Measurements from ENCODE around the gene ZNF311. TPM values are rescaled to one million over a fixed set of nuclear protein-coding genes. Genes with fewer than 3 reads are reported as not detected.

Gene ZNF311
- total and polyA plus RNA-seq, 2 of the 13 experiments (the other 11 are each of a cell fraction or from before 2014, with no cell fraction given): not detected

GRCh38 chr6:28980137-28980851, 24.8 kb downstream of the ZNF311 start (continued):
- TF ChIP-seq ZNF251 (CRISPR knock-in tag; IDR thresholded peaks at IDR 0.05): no peak
- TF ChIP-seq PRPF4 (IDR thresholded peaks at IDR 0.05; ENCODE audit: low read depth, low read length, poor library complexity, severe bottlenecking): peak; percentile 40
- TF ChIP-seq ZNF678 (CRISPR knock-in tag; IDR thresholded peaks at IDR 0.05): no peak
- TF ChIP-seq, protein P1, sequence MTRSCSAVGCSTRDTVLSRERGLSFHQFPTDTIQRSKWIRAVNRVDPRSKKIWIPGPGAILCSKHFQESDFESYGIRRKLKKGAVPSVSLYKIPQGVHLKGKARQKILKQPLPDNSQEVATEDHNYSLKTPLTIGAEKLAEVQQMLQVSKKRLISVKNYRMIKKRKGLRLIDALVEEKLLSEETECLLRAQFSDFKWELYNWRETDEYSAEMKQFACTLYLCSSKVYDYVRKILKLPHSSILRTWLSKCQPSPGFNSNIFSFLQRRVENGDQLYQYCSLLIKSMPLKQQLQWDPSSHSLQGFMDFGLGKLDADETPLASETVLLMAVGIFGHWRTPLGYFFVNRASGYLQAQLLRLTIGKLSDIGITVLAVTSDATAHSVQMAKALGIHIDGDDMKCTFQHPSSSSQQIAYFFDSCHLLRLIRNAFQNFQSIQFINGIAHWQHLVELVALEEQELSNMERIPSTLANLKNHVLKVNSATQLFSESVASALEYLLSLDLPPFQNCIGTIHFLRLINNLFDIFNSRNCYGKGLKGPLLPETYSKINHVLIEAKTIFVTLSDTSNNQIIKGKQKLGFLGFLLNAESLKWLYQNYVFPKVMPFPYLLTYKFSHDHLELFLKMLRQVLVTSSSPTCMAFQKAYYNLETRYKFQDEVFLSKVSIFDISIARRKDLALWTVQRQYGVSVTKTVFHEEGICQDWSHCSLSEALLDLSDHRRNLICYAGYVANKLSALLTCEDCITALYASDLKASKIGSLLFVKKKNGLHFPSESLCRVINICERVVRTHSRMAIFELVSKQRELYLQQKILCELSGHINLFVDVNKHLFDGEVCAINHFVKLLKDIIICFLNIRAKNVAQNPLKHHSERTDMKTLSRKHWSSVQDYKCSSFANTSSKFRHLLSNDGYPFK (CRISPR knock-in tag; IDR thresholded peaks at IDR 0.05; ENCODE audit: borderline replicate concordance): no peak
- TF ChIP-seq ARHGAP35 (CRISPR knock-in tag; IDR thresholded peaks at IDR 0.05; ENCODE audit: borderline replicate concordance): no peak
- no peak for TF ChIP-seq NFE2L2 (IDR thresholded peaks at IDR 0.05; ENCODE audit: low read length)
- no peak for TF ChIP-seq ZNF746 (CRISPR knock-in tag; IDR thresholded peaks at IDR 0.05)
- TF ChIP-seq, protein P2, sequence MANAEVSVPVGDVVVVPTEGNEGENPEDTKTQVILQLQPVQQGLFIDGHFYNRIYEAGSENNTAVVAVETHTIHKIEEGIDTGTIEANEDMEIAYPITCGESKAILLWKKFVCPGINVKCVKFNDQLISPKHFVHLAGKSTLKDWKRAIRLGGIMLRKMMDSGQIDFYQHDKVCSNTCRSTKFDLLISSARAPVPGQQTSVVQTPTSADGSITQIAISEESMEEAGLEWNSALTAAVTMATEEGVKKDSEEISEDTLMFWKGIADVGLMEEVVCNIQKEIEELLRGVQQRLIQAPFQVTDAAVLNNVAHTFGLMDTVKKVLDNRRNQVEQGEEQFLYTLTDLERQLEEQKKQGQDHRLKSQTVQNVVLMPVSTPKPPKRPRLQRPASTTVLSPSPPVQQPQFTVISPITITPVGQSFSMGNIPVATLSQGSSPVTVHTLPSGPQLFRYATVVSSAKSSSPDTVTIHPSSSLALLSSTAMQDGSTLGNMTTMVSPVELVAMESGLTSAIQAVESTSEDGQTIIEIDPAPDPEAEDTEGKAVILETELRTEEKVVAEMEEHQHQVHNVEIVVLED (CRISPR knock-in tag; IDR thresholded peaks at IDR 0.05; ENCODE audit: borderline replicate concordance): no peak
- TF ChIP-seq SP5 (CRISPR knock-in tag; IDR thresholded peaks at IDR 0.05; ENCODE audit: borderline replicate concordance, low read depth): no peak
- no peak for TF ChIP-seq ZUFSP (CRISPR knock-in tag; IDR thresholded peaks at IDR 0.05; ENCODE audit: borderline replicate concordance)
- TF ChIP-seq ZNF496 (CRISPR knock-in tag; IDR thresholded peaks at IDR 0.05; ENCODE audit: insufficient replicate concordance): no peak
- TF ChIP-seq ZNF263 (CRISPR knock-in tag; IDR thresholded peaks at IDR 0.05): no peak
- TF ChIP-seq SYNCRIP (IDR thresholded peaks at IDR 0.05; ENCODE audit: insufficient read depth, low read depth, low read length): no peak
- TF ChIP-seq KLF9 (CRISPR knock-in tag; IDR thresholded peaks at IDR 0.05; ENCODE audit: low read depth): no peak
- TF ChIP-seq ZC3H13 (CRISPR knock-in tag; IDR thresholded peaks at IDR 0.05): no peak
- no peak for TF ChIP-seq PRDM15 (CRISPR knock-in tag; IDR thresholded peaks at IDR 0.05)
- TF ChIP-seq TP53 (CRISPR knock-in tag; conservative IDR thresholded peaks at IDR 0.05): no peak
- TF ChIP-seq GMEB2 (CRISPR knock-in tag; IDR thresholded peaks at IDR 0.05; ENCODE audit: low read depth): no peak
